ENCODE data around the gene CALHM3. TPM values are rescaled to one million over a fixed set of nuclear protein-coding genes. Genes with fewer than 3 reads are reported as not detected.
A peak's percentile ranks its signal among the peaks of the same experiment; 100 is the strongest.
"Not testable (repeated sequence)": the region's sequence is repeated elsewhere in the genome, so short reads cannot be mapped to it uniquely, and the experiment has no call there.

The CALHM3 gene
- total RNA-seq, 4 donors from 2014 or later, result not detected

- no peaks in the 10 kb centered on the region for H3K27me3 ChIP-seq
- peak overlapping the region; percentile 87 to 89 for H3K27ac ChIP-seq
- intact Hi-C loops (cut with DNase I; ENCODE audit: low total_unique reads), result no loop called here
- H3K9me3 ChIP-seq, result no peaks in the 10 kb centered on the region
- DNase-seq, result peak; percentile 72 to 88
- no peak overlapping the region for H3K4me3 ChIP-seq
- H3K36me3 ChIP-seq, result no peaks in the 10 kb centered on the region
- H3K4me1 ChIP-seq, result peaks cover 4 to 11% of the 10 kb centered on the region in 2 donors
- TF ChIP-seq POLR2A (IDR thresholded peaks at IDR 0.05) (no peak), CTCF (IDR thresholded peaks at IDR 0.05) (no peak)
These were observed 12.8 kb upstream of the CALHM3 start for GRCh38 chr10:103491729-103492364.

GRCh38 chr10:103490986-103491314 lies 11.9 kb upstream of the CALHM3 start:
- DNase-seq, result no peak
- no peaks in the 10 kb centered on the region for H3K36me3 ChIP-seq
- H3K4me3 ChIP-seq, result no peak overlapping the region
- H3K27me3 ChIP-seq, result no peaks in the 10 kb centered on the region
- no peak for TF ChIP-seq CTCF (IDR thresholded peaks at IDR 0.05)
- TF ChIP-seq POLR2A (IDR thresholded peaks at IDR 0.05), result no peak
- no peaks in the 10 kb centered on the region for H3K9me3 ChIP-seq
- peaks cover 4 to 11% of the 10 kb centered on the region in 2 donors for H3K4me1 ChIP-seq
- intact Hi-C loops (cut with DNase I; ENCODE audit: low total_unique reads), result no loop called here
- H3K27ac ChIP-seq, result peak overlapping the region; percentile 87 to 89

- no peaks in the 10 kb centered on the region for H3K36me3 ChIP-seq
- intact Hi-C loops (cut with DNase I; ENCODE audit: low total_unique reads), result loop anchor here (10.0 kb wide), 1 partner anchor 197 kb away; no protein-coding TSS in a partner anchor
- no peaks in the 10 kb centered on the region for H3K9me3 ChIP-seq
- DNase-seq, result no peak
- peak overlapping the region; percentile 57 to 85 for H3K27ac ChIP-seq
- H3K4me1 ChIP-seq, result peaks cover 4 to 7% of the 10 kb centered on the region in 2 donors
- TF ChIP-seq CTCF (IDR thresholded peaks at IDR 0.05) (no peak), POLR2A (IDR thresholded peaks at IDR 0.05) (no peak)
- H3K4me3 ChIP-seq, result no peak overlapping the region
- no peaks in the 10 kb centered on the region for H3K27me3 ChIP-seq
These were observed 8.3 kb upstream of the CALHM3 start for GRCh38 chr10:103487410-103487708.

GRCh38 chr10:103486635-103487409 lies 7.8 kb upstream of the CALHM3 start:
- intact Hi-C loops (cut with DNase I; ENCODE audit: low total_unique reads), result loop anchor here (10.0 kb wide), 1 partner anchor 198 kb away; no protein-coding TSS in a partner anchor

GRCh38 chr10:103481974-103482531 lies 3.0 kb upstream of the CALHM3 start:
- Histone ChIP-seq H3K4me3 (no peak overlapping the region), H3K9me3 (no peaks in the 10 kb centered on the region), H3K4me1 (peaks cover 0 to 4% of the 10 kb centered on the region in 2 donors), H3K27ac (peak overlapping the region in 1 of 2 donors; percentile 17), H3K36me3 (no peaks in the 10 kb centered on the region), H3K27me3 (no peaks in the 10 kb centered on the region)
- DNase-seq, result no peak
- TF ChIP-seq CTCF (IDR thresholded peaks at IDR 0.05), result peak; percentile 56 to 78 (median 61)
- TF ChIP-seq POLR2A (IDR thresholded peaks at IDR 0.05), result no peak
- intact Hi-C loops (cut with DNase I; ENCODE audit: low total_unique reads), result loop anchor here (5.0 to 10.0 kb wide), 2 partner anchors 65 to 203 kb away; no protein-coding TSS in a partner anchor

More at GRCh38 chr10:103486635-103487409, 7.8 kb upstream of the CALHM3 start:
- H3K27ac ChIP-seq, result peak overlapping the region; percentile 57 to 85
- DNase-seq, result peak in 1 of 2 donors; percentile 66
- H3K27me3 ChIP-seq, H3K4me1 ChIP-seq, H3K4me3 ChIP-seq, H3K9me3 ChIP-seq, H3K36me3 ChIP-seq: not testable (repeated sequence)
